Activated CD4-positive, alpha-beta T cell treated with anti-CD3 and anti-CD28 coated beads, Interleukin-2, amount 50 U/mL, for 24 hours (primary cell): Measurements from ENCODE around the gene RGS7BP.

Experiments
- DNase-seq, 2 donors: peaks; one replicate each; pipeline ENCODE4 v3.0.0-alpha.2; 2020; ENCODE audit warnings: low read depth in 1 of 2, low spot score in 1 of 2

The RGS7BP gene

DNA sequence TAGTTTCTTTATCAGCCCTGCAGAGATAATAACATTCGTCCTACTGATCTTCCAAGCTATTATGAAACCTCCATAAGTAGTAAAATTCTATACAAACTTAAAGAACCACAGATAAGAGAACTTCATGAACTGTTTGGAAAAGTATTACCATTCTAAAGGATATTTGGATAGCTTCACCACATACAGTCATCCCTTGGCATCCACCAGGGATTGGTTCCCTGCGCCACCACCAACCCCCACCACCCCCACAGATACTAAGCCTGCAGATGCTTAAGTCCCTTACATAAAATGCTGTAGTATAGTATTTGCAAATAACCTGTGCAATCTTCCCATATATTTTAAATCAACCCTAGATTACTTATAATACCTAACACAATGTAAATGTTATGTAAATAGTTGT is 123.1 kb downstream of the RGS7BP start:
- DNase-seq: no peak

DNA sequence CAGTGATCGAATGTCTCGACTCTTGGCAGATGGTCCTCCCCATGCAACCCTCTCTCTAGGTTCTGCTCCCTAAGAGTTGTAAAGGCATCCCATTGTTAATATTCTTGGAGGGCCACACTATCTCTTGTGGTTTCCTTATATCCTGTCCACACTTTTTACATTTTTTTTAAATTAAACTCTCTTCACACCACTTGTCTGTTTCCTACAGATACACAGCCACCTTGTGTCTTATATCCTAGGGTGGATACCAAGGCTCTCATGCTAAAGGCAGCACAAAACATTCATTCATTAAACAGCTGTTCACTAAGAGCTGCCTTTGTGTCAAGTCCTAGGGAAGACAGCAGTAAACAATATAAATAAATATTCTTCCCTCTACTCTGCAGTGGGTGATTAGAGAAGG is 124.0 kb downstream of the RGS7BP start:
- no peak for DNase-seq

DNA sequence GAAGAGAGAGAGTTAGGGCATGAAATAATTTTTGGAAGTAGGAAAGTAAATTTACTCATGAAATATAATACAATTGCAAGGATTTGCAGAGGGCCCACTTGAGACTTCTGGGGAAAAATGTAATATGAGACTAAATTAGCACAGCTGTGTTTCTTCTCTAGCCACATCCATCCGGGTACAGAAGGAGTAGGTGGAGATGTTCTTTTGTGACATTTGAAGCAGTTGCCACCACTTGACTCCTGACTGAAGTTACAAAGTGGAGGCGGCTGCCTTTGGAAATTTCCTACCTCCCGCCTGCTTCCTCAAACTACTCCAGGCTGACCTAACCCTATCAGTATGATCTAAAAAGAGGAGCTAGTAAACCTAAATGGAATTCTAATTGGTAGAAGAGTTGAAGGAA is 126.4 kb downstream of the RGS7BP start:
- DNase-seq: no peak

DNA sequence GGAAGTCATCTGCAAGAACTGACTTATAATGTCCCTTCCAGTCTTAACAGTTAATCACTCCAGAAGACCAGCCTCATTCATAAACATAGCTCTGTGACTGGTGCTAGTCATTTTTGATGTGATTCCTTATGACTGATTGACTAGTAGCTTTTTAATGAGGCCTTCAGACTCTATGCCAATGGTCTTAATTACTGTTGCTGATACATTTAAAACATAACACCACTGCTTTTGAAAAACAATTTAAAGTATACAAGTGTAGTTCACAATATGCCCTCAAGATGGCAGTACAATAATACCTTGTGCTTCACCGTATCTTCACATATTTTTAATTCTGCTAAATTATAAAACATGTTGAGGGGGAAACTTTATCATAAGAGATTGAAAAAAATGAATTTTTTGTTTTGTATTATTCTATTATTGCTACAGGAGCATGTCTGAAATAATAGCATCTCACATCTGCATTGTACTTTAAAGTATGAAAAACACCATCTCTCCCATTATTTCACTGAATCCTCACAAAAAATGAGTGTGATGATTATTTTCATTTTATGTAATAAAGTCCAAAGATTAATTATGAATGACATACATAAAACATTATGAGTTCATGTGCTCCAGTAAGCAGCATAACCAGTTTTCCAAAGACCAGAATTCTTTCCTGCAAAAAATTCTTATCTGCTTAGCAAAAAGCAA is 129.3 kb downstream of the RGS7BP start:
- no peak for DNase-seq

DNA sequence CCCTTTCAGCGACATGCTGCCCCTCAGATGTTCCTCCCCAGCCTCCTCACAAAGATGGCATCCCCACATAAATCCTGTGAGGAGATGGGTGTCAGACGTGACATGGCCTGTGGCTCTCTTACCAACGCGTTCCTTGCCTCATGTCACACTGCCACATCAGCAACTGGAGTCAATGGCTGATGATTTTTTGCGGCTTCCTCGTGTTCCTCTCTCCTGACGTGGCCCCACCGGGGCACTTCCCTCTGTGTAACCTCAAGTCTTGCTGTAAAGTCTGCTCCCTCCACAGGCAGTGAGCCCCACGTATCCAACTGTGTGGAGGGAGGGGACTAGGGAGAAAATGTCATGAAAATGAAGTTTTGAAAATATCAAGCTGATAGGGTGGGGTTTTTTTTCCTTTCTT is 131.3 kb downstream of the RGS7BP start:
- no peak for DNase-seq

DNA sequence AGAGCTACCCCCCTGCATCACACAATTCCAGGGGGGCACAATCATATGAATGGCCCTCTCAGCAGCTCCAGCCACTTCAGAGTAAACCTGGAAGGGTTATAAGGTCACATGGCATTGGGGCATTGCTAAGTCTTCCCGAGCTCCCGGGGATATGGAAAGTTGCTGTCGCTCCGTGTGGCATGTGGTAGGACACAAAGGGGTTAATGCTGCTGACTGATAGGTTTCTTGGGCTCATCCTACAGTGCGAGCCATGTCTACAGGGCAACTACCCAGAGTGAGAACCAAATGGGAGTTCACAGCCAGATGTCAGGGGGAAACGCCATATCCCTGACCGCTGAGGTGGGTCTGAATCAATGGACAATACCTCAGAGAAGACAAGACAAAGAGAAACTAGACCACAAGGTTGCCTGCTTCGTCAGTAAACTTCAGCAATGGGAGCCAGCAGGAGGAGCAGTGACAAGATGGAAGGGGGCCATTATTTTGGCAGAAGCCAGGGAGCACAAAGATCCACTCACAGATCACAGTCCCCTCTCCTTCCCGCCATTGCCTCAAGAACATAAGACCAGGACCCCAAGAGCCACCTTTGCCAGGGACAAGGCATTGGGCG is 132.1 kb downstream of the RGS7BP start:
- DNase-seq: no peak

DNA sequence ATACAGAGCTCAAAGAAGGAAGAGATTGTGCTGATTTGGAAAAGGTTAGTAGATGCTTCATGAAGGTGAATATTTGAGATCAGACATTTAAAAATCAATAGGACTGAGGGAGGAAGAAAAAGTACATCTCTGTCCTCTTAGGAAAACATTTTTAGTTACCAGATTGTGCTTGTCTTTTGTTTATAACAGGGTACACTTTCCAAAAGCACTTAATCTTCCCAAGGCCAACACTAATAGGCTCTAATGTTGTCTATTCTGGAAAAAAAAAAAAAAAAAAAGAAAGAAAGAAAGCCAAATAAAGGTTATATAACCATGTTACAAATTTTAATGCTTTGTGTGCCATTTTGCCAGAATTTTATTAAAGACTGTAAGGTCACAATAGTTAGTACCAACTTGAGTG is 139.0 kb downstream of the RGS7BP start:
- DNase-seq: no peak

DNA sequence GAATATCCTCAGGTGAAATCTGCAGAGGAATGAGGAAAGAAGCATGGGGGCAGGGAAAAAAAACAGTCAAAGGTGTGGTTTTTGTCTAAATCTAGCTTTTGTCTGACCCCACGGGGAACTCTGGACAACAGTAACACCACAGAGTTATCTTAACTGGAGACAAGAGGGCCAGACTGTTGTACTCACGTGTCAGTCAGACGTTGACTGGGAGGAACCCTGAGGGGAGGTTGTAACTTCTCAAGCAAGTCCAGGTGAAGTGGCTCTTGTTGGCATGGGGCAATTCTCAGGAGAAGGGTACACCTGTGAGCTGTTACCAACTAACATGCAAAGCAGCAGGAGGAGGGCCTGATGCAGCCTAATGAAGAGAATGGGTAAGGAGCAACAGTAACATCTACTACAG is 140.4 kb downstream of the RGS7BP start:
- no peak for DNase-seq

DNA sequence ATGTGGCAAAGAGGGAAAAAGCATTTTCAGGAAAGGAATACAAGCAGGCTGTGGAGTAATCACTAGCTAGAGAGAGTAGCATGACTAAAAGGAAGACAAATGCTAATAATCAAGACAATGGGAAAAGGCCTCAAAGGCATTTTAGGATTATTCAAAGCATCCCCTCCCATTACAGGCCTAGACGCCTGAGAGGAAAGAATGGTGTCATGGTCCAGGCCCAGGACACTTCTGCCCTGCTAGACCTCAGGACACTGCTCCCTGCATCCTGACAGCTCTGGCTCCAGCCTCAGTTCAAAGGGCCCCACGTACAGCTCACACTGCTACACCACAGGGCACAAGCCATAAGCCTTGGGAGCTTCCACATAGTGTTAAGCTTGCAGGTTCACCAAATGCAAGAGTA is 143.7 kb downstream of the RGS7BP start:
- DNase-seq: no peak

DNA sequence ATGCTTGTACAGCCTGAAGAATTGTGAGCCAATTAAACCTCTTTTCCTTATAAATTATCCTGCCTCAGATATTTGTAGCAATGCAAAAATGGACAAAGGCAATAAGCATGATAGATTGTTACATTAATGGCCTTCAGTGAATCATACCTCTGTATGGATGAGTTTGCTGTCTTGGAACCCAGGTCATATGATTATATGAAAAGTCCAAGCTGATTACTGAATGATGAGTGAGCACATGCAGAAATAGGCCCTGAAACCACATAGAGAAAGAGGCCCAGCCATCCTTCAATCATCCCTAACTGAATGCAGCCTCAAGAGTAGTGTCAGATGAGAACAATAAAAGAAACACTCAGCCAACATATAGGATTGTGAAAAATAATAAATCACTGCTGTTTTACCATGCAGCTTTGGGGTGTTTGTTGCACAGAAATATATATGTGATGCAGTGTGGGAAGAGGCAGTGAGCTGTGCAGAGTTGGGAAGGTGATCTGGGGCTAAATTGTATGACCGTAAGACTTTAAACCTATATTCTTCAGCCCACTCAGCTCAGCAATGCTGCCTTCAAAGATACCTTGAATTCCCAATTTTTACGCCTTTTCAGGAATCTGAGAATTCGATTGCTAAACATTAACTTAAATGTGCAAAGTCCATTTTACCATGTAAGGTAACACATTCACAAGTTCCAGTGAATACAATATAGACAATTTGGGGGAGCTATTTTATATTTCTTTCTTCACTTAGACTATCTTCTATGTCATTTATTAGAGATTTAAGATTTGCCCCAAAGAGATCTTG is 148.1 kb downstream of the RGS7BP start:
- no peak for DNase-seq

DNA sequence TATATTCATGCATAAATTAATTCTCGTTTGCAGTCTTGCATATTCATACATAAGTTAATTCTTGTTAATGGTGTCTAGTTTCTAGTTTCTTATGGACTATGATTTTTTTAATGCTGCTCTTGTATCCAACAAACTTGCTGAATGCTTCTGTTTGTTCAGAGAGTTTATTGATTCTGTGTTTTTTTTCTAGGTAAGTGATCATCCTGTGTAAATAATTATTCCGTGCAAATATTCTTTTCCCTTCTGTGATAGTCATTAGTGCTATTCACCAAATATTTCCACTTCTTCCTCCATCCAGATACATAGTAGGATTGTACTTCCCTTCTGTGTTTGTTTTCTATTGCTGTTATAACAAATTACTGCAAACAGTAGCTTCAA is 148.7 kb downstream of the RGS7BP start:
- DNase-seq: no peak

DNA sequence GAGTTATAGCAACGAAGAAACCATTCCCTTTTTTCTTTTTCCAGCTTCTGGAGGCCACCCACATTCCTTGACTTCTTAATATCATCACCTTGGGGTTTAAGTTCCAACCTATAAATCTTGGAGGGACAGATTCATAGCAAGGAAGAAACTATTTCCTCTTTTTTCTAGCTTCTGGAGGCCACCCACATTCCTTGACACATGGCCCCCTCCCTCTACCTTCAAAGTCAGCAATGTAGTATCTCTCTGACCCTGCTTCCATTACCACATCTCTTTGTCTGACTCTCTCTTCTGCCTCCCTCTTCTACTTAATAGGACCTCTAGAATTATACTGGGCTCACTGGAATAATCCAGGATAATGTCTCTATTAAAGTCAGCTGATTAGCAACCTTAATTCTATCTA is 149.8 kb downstream of the RGS7BP start:
- DNase-seq: no peak

DNA sequence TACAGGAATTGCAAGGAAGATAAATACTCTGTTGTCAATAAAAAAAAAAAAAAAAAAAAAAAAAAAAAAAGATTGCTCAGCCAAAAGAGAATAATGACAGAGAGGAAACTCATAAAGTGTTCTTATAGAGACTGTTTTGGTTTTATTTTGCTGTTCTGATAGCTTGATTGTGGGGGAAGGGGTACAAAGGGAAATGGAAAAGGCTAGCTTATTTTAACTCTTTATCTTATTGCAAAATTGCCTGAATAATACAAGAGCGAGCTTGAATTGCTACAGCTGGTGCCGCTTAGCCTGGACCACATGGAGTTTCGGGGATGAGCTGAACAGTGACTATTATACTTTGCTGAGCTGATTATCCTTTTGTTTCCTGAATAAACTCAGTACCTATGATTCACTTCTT is 153.5 kb downstream of the RGS7BP start:
- DNase-seq: no peak
